T-helper 2 cell treated with Interferon-gamma antibody and Interleukin-4, amounts not matched to agents 5 μg/mL and 100 μg/mL, for 36 hours (primary cell): ENCODE measurements around the gene OXSR1.

Source experiments
- DNase-seq: peaks from one replicate; pipeline ENCODE4 v3.0.0; 2021; ENCODE audit warnings: low spot score
- H3K27ac Mint-ChIP-seq: one replicate; pipeline ENCODE4 v1.8.0; 2021; ENCODE audit warnings: mild to moderate bottlenecking, mixed read lengths
- H3K27me3 Mint-ChIP-seq: one replicate; pipeline ENCODE4 v1.8.0; 2021; ENCODE audit warnings: low read depth, mixed read lengths
- H3K36me3 Mint-ChIP-seq: one replicate; pipeline ENCODE4 v1.8.0; 2021; ENCODE audit warnings: low read depth, mixed read lengths
- H3K4me1 Mint-ChIP-seq: one replicate; pipeline ENCODE4 v1.8.0; 2021; ENCODE audit warnings: low read depth, mixed read lengths
- H3K4me3 Mint-ChIP-seq: one replicate; pipeline ENCODE4 v1.8.0; 2022; ENCODE audit warnings: mild to moderate bottlenecking, moderate library complexity, mixed read lengths
- H3K9me3 Mint-ChIP-seq: one replicate; pipeline ENCODE4 v1.8.0; 2021; ENCODE audit warnings: mixed read lengths

Gene OXSR1

GRCh38 chr3:38164952-38165721 is at the start of gene OXSR1:
Gene OXSR1 (plus strand): TSS chr3:38165537. CDS start chr3:38165877, 340 bp downstream.
- H3K27me3 Mint-ChIP-seq: no peaks in the 10 kb centered on the region
- peaks cover 47% of the 10 kb centered on the region for H3K4me1 Mint-ChIP-seq

DNA sequence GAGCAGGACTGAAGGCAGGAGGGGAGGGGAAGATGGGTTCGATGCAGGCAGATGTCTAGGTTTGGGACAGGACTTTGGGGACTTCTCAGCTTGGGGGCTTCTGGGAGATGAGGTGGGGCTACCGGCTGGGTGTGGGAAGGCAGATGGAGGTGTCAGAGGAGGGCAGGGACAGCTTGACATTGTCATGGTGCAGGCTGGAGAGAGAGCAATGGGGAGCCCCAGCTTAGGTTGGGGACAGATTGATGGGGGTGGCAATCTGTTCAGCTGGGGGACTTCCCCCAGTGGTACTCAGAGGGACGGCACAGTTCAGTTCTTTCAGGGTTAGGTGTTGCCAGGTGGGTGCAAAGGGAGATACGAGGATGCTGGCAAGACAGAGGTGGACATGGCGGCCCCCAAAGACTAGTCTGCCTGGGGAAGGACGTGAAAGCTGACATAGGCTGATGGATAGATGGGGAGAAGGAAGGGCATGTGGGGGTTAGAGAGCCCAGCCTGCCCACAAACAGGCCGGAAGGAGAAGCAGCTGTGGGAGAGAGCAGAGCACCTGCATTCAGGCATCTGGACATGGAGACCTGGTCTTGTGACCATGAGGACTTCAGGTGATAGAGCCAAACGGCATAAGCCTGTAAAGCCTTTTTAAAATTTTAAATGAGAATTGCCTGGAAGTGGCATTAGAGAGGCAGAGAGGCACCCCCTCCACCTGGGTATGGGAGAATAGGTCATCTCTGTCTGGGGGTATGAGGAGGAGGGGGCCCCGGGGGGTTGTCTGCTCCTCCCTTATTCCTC is 49.5 kb upstream of the OXSR1 start:
- H3K4me3 Mint-ChIP-seq: no peak overlapping the region
- no peaks in the 10 kb centered on the region for H3K27me3 Mint-ChIP-seq
- H3K27ac Mint-ChIP-seq: peak overlapping the region; percentile 14
- H3K36me3 Mint-ChIP-seq: peaks cover 10% of the 10 kb centered on the region
- peaks cover 3% of the 10 kb centered on the region for H3K4me1 Mint-ChIP-seq
- DNase-seq: no peak
- no peaks in the 10 kb centered on the region for H3K9me3 Mint-ChIP-seq

More at GRCh38 chr3:38164952-38165721, at the start of gene OXSR1:
- peak within 1 kb of the TSS; percentile 99 for H3K27ac Mint-ChIP-seq
- DNase-seq: peak; percentile 97
- H3K36me3 Mint-ChIP-seq: peaks cover 22% of the 10 kb centered on the region
- H3K4me3 Mint-ChIP-seq: peak within 1 kb of the TSS; percentile 86
- no peaks in the 10 kb centered on the region for H3K9me3 Mint-ChIP-seq

GRCh38 chr3:38116471-38117162 is 48.7 kb upstream of the OXSR1 start:
- no peaks in the 10 kb centered on the region for H3K27me3 Mint-ChIP-seq
- H3K27ac Mint-ChIP-seq: no peak overlapping the region
- DNase-seq: no peak
- peaks cover 10% of the 10 kb centered on the region for H3K36me3 Mint-ChIP-seq
- no peak overlapping the region for H3K4me3 Mint-ChIP-seq
- no peaks in the 10 kb centered on the region for H3K9me3 Mint-ChIP-seq
- H3K4me1 Mint-ChIP-seq: peaks cover 3% of the 10 kb centered on the region

DNA sequence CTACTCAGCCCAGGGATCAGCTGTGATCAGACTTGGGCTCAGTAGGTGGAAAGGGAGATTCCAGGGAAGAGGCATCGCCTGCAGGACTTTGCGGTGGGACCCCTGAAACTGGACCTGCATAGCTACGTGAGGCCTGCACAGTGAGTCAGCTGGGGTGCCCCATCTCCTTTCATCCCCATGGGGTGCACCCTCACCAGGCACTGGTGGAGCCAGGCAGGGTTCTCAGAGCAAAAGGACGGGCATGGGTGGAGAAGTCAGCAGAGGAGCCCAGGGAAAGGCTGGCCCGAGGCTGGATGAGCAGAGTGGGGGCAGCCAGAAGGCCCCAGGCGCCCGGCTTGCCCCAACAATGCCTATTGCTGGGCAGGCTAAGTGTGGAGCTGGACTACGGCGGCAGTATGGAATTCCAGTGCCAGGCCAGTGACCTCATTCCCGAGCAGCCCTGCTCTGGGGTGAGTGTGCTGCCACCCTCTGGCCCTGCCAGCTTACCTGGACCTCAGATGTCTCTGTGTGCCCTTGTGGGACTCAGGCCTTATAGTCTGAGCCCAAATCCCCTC is 48.1 kb upstream of the OXSR1 start:
- peaks cover 10% of the 10 kb centered on the region for H3K36me3 Mint-ChIP-seq
- no peak for DNase-seq
- H3K9me3 Mint-ChIP-seq: no peaks in the 10 kb centered on the region
- no peak overlapping the region for H3K4me3 Mint-ChIP-seq
- no peaks in the 10 kb centered on the region for H3K27me3 Mint-ChIP-seq
- no peak overlapping the region for H3K27ac Mint-ChIP-seq
- peaks cover 3% of the 10 kb centered on the region for H3K4me1 Mint-ChIP-seq

GRCh38 chr3:38117748-38118420 is 47.5 kb upstream of the OXSR1 start:
- H3K27ac Mint-ChIP-seq: peak overlapping the region; percentile 31
- H3K27me3 Mint-ChIP-seq: no peaks in the 10 kb centered on the region

GRCh38 chr3:38118421-38119247 is 46.7 kb upstream of the OXSR1 start:
- H3K27ac Mint-ChIP-seq: no peak overlapping the region
- DNase-seq: no peak
- H3K4me3 Mint-ChIP-seq: no peak overlapping the region

More at GRCh38 chr3:38117748-38118420, 47.5 kb upstream of the OXSR1 start:
- H3K9me3 Mint-ChIP-seq: no peaks in the 10 kb centered on the region
- peak; percentile 63 for DNase-seq
- H3K4me3 Mint-ChIP-seq: no peak overlapping the region
- H3K4me1 Mint-ChIP-seq: peaks cover 5% of the 10 kb centered on the region
- H3K36me3 Mint-ChIP-seq: peaks cover 13% of the 10 kb centered on the region

DNA sequence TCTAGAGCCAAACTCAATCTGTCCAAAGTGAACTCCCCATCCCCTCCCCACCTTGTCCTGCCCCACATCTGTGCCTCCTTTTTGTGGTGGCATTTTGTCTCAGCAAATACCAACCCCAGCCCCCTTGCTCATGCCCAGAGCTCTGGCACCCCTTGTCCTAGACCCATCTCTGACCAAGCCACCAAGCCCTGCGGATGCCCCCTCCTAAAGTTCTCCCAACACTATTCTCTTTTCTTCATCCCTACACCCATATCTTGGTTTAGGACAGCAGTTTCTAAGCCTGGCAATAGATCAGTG is 46.1 kb upstream of the OXSR1 start:
- no peak for DNase-seq
- peaks cover 5% of the 10 kb centered on the region for H3K4me1 Mint-ChIP-seq
- H3K27me3 Mint-ChIP-seq: no peaks in the 10 kb centered on the region
- H3K9me3 Mint-ChIP-seq: no peaks in the 10 kb centered on the region
- H3K27ac Mint-ChIP-seq: no peak overlapping the region
- H3K36me3 Mint-ChIP-seq: peaks cover 21% of the 10 kb centered on the region
- H3K4me3 Mint-ChIP-seq: no peak overlapping the region

More at GRCh38 chr3:38118421-38119247, 46.7 kb upstream of the OXSR1 start:
- H3K4me1 Mint-ChIP-seq: peaks cover 5% of the 10 kb centered on the region
- peaks cover 17% of the 10 kb centered on the region for H3K36me3 Mint-ChIP-seq
- H3K9me3 Mint-ChIP-seq: no peaks in the 10 kb centered on the region
- no peaks in the 10 kb centered on the region for H3K27me3 Mint-ChIP-seq

GRCh38 chr3:38119821-38120692 is 45.3 kb upstream of the OXSR1 start:
- H3K27me3 Mint-ChIP-seq: no peaks in the 10 kb centered on the region
- H3K36me3 Mint-ChIP-seq: peaks cover 27% of the 10 kb centered on the region
- H3K27ac Mint-ChIP-seq: no peak overlapping the region
- no peak overlapping the region for H3K4me3 Mint-ChIP-seq
- no peaks in the 10 kb centered on the region for H3K9me3 Mint-ChIP-seq
- H3K4me1 Mint-ChIP-seq: peaks cover 5% of the 10 kb centered on the region
- DNase-seq: no peak

DNA sequence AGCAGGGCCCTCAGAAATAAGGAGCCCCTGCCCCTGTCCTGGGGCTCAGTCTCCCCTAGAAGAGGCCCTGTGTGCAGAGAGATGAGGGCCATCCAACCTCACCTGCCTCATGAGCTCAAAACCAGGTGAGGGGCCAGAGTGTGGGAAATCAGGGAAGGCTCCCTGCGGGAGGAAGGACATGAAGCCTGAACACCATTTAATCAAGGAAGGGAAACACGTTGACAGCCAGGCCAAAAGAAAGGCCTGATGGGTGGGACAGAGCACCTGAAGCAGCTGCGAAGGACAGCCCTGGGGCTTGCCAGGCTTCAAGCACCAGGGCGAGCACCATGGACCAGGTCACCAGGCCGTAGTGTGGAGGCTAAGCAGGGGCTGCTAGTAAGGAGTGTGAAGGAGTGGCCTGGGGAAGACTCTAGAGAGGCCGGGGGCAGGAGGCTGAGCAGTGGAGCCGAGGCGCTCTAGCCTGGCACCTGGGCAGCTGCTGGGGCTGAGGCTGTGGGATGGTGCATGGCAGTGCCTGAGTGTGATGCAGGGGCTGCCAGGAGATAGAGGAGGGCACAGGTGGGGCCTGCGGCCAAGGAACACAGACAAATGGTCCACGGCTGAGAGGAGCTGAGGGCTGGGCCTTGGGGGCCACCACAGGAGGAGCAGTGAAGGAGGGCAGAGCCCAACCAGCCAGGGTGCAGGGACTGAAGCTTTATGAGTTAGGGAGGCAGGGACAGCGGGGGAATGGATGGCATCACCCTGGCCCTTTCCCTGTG is 44.5 kb upstream of the OXSR1 start:
- Mint-ChIP-seq H3K4me1 (peaks cover 5% of the 10 kb centered on the region), H3K36me3 (peaks cover 35% of the 10 kb centered on the region), H3K27me3 (no peaks in the 10 kb centered on the region), H3K9me3 (no peaks in the 10 kb centered on the region), H3K4me3 (no peak overlapping the region), H3K27ac (no peak overlapping the region)
- no peak for DNase-seq

DNA sequence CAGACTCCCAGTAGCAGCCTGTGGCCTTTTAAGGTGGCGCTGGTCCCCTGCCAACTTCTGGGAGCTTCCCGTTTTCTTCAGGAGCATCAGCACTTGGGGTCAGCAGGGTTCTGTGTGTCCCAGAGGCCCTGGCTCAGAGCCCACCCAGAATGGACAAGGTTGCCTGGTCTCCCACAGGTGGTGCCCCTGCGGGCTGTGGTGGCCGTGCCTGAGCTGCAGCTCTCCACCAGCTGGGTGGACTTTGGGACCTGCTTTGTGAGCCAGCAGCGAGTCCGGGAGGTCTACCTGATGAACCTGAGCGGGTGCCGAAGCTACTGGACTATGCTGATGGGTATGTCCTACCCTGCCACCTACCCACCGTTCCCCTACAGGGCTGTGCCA is 43.9 kb upstream of the OXSR1 start:
- Mint-ChIP-seq H3K27me3 (no peaks in the 10 kb centered on the region), H3K27ac (no peak overlapping the region), H3K4me1 (peaks cover 5% of the 10 kb centered on the region), H3K36me3 (peaks cover 38% of the 10 kb centered on the region), H3K9me3 (no peaks in the 10 kb centered on the region), H3K4me3 (no peak overlapping the region)
- DNase-seq: no peak

DNA sequence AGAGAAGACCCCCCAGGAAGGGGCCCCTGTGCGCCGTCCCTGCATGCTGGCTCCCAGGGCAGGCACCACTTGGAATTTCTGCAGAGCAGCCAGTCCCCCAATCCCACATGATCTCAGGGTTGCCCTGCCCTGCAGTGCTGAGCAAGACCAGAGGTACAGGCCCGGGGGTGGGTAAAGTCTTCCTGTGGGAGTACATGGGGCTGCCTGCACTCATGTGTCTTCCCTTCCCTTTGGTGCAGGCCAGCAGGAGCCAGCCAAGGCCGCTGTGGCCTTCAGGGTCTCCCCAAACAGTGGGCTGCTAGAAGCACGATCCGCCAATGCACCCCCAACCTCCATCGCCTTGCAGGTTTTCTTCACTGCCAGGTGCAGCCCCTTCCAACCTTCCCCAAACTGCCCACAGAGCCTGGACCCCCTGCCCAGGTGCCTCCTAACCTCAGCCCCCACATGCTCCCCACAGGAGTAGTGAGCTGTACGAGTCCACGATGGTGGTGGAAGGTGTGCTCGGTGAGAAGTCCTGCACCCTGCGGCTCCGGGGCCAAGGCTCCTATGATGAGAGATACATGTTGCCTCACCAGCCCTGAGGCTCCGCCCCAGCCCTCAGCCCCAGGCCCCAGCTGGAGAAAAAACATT is 43.4 kb upstream of the OXSR1 start:
- Mint-ChIP-seq H3K36me3 (peaks cover 42% of the 10 kb centered on the region), H3K27ac (no peak overlapping the region), H3K4me1 (peaks cover 5% of the 10 kb centered on the region), H3K27me3 (no peaks in the 10 kb centered on the region), H3K4me3 (no peak overlapping the region), H3K9me3 (no peaks in the 10 kb centered on the region)
- DNase-seq: no peak
